Brain pericyte (primary cell): ENCODE measurements around the gene ATF5.
"Not testable (repeated sequence)": the region's sequence is repeated elsewhere in the genome, so short reads cannot be mapped to it uniquely, and the experiment has no call there.

ENCODE experiments used
- DNase-seq: peaks from one replicate; pipeline ENCODE4 v3.0.0-alpha.2; 2012; ENCODE audit warnings: low read depth, low spot score

The ATF5 gene

GRCh38 chr19:49923055-49924003, 5.7 kb upstream of the ATF5 start:
- no peak for DNase-seq

GRCh38 chr19:49924004-49924880, 4.8 kb upstream of the ATF5 start:
- DNase-seq, result no peak

GRCh38 chr19:49924881-49925210, 4.2 kb upstream of the ATF5 start:
- DNase-seq, result not testable (repeated sequence)

- no peak for DNase-seq
These were observed 3.5 kb upstream of the ATF5 start for GRCh38 chr19:49925486-49925885.

- DNase-seq, result no peak
These were observed 2.5 kb upstream of the ATF5 start for GRCh38 chr19:49926515-49926914.

GRCh38 chr19:49927526-49928264, 1.3 kb upstream of the ATF5 start:
- no peak for DNase-seq

GRCh38 chr19:49929611-49930482, 842 bp downstream of the ATF5 start:
- peak; percentile 89 for DNase-seq

GRCh38 chr19:49930483-49931011, 1.5 kb downstream of the ATF5 start:
- no peak for DNase-seq

GRCh38 chr19:49931293-49932040, 2.5 kb downstream of the ATF5 start:
- no peak for DNase-seq

GRCh38 chr19:49932041-49932451, 3.0 kb downstream of the ATF5 start:
- no peak for DNase-seq

- no peak for DNase-seq
These were observed 3.7 kb downstream of the ATF5 start for GRCh38 chr19:49932731-49933131.

- no peak for DNase-seq
These were observed 4.6 kb downstream of the ATF5 start for GRCh38 chr19:49933643-49934042.

- DNase-seq, result no peak
These were observed 7.5 kb downstream of the ATF5 start for GRCh38 chr19:49936549-49936948.

- DNase-seq, result no peak
These were observed 8.9 kb downstream of the ATF5 start for GRCh38 chr19:49937750-49938381.

- no peak for DNase-seq
These were observed 9.7 kb downstream of the ATF5 start for GRCh38 chr19:49938662-49939061.

GRCh38 chr19:49939721-49940481, 10.9 kb downstream of the ATF5 start:
- DNase-seq, result no peak

- no peak for DNase-seq
These were observed 11.4 kb downstream of the ATF5 start for GRCh38 chr19:49940482-49940791.

GRCh38 chr19:49944567-49944966, 15.6 kb downstream of the ATF5 start:
- DNase-seq, result not testable (repeated sequence)

- no peak for DNase-seq
These were observed 17.4 kb downstream of the ATF5 start for GRCh38 chr19:49946415-49946814.
